Upper lobe of left lung (tissue), 6 donors: ENCODE measurements around the gene SYK. TPM values are rescaled to one million over a fixed set of nuclear protein-coding genes. Genes with fewer than 3 reads are reported as not detected.

Experiments used
- ATAC-seq, 2 donors: fragments of 200-7000 bp; cut with Tn5 transposase; one replicate each; pipeline ENCODE4 v1.9.1; 2022; ENCODE audit warnings: mild to moderate bottlenecking in 2 of 2, moderate library complexity in 2 of 2; ENCODE audit not compliant: low FRiP score in 2 of 2
- DNase-seq, 2 donors: peaks; one replicate each; pipeline ENCODE4 v3.0.0-alpha.2; 2019 to 2020
- H3K27ac ChIP-seq, 4 donors: fragments of 200-600 bp; sonication (generic); one replicate each; pipeline ENCODE4 v1.5.1; 2016 to 2019
- H3K27me3 ChIP-seq, 4 donors: fragments of 200-600 bp; sonication (generic); one replicate each; pipeline ENCODE4 v1.5.1; 2017 to 2019
- H3K36me3 ChIP-seq, 4 donors: fragments of 200-600 bp; sonication (generic); one replicate each; pipeline ENCODE4 v1.5.1; 2016 to 2019
- H3K4me1 ChIP-seq, 4 donors: fragments of 200-600 bp; sonication (generic); one replicate each; pipeline ENCODE4 v1.5.1; 2018 to 2019
- H3K4me3 ChIP-seq, 4 donors: fragments of 200-600 bp; sonication (generic); one replicate each; pipeline ENCODE4 v1.5.1; 2017 to 2019; ENCODE audit warnings: mild to moderate bottlenecking in 2 of 4, moderate library complexity in 1 of 4
- H3K9me3 ChIP-seq, 4 donors: fragments of 200-600 bp; sonication (generic); one replicate each; pipeline ENCODE4 v1.5.1; 2018 to 2019
- EP300 ChIP-seq, 4 donors: sonication (generic); formaldehyde crosslinking; IDR thresholded peaks; one replicate each; pipeline ENCODE4 v1.5.1; 2017; ENCODE audit warnings: antibody characterized with exemption in 4 of 4, control low read depth in 2 of 4
- POLR2A ChIP-seq, 4 donors: fragments of 450-650 bp; IDR thresholded peaks; one replicate each; pipeline ENCODE4 v1.5.1; 2016 to 2017; ENCODE audit warnings: antibody characterized with exemption in 4 of 4, mild to moderate bottlenecking in 2 of 4
- POLR2AphosphoS5 ChIP-seq, 2 donors: sonication (generic); formaldehyde crosslinking; IDR thresholded peaks; one replicate each; pipeline ENCODE4 v1.5.1; 2017; ENCODE audit warnings: antibody characterized with exemption in 2 of 2
- WGBS, 2 donors: methylation state at CpG; one replicate each; pipeline ENCODE4 v1.1.5; 2017 to 2018; 5-methylcytosine and 5-hydroxymethylcytosine counted together
- total RNA-seq, 6 donors: library from RNA; depleted of rRNA in 4 of 6; stranded (reverse); fragments of >200 nt in 4 of 6; gene quantifications; one replicate each; pipeline versions ENCODE4 v1.1.0 to v1.2.1, GENCODE V29; 2016 to 2021
- TF ChIP-seq, protein P1 (sequence below), 6 experiments: fragments of 450-650 bp in 4 of 6; fragments of 200-600 bp in 2 of 6; sonication (generic) in 2 of 6; IDR thresholded peaks; one replicate each; pipeline ENCODE4 v1.5.1; 2016 to 2019; ENCODE audit warnings: antibody characterized with exemption in 6 of 6
- donor health status: DM: no; HTN: no; CAD: no; lungs with moderate emphysema.
- donor health status: DM: no; HTN: yes; CAD: no; lungs with severe emphysema.

The SYK gene
- total RNA-seq, 6 donors from 2014 or later: 35.3 to 91.6 (median 47.6) TPM

DNA sequence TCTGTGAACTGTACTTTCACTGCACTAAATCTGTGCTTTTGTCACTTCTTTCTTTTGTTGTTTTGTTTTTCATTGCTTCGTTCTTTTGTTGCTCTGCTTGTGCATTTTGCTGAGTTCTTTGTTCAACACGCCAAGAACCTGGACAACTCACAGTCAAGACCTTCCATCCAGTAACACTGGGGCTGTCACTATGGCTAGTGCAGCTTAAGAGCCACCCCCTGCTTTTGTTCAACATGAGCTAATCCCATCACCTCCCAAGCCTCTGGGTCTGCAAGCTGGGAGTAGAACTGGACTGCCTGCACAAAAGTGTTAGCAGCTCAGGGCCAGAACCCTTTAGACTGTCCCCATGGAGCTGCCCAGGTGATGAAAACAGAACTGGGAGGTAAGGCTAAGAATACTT is 143.7 kb downstream of the SYK start:
- Histone ChIP-seq H3K4me3 (no peak overlapping the region), H3K27me3 (no peaks in the 10 kb centered on the region), H3K27ac (no peak overlapping the region), H3K4me1 (no peaks in the 10 kb centered on the region), H3K36me3 (no peaks in the 10 kb centered on the region), H3K9me3 (no peaks in the 10 kb centered on the region)
- ATAC-seq: no peak
- TF ChIP-seq EP300 (IDR thresholded peaks at IDR 0.05) (no peak), POLR2AphosphoS5 (IDR thresholded peaks at IDR 0.05) (no peak), POLR2A (IDR thresholded peaks at IDR 0.05) (no peak)
- TF ChIP-seq, protein P1, sequence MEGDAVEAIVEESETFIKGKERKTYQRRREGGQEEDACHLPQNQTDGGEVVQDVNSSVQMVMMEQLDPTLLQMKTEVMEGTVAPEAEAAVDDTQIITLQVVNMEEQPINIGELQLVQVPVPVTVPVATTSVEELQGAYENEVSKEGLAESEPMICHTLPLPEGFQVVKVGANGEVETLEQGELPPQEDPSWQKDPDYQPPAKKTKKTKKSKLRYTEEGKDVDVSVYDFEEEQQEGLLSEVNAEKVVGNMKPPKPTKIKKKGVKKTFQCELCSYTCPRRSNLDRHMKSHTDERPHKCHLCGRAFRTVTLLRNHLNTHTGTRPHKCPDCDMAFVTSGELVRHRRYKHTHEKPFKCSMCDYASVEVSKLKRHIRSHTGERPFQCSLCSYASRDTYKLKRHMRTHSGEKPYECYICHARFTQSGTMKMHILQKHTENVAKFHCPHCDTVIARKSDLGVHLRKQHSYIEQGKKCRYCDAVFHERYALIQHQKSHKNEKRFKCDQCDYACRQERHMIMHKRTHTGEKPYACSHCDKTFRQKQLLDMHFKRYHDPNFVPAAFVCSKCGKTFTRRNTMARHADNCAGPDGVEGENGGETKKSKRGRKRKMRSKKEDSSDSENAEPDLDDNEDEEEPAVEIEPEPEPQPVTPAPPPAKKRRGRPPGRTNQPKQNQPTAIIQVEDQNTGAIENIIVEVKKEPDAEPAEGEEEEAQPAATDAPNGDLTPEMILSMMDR (IDR thresholded peaks at IDR 0.05): no peak
- no peak for DNase-seq
- WGBS, 2 donors: 77 to 91% methylated on average over 2 of the region's 2 CpGs

DNA sequence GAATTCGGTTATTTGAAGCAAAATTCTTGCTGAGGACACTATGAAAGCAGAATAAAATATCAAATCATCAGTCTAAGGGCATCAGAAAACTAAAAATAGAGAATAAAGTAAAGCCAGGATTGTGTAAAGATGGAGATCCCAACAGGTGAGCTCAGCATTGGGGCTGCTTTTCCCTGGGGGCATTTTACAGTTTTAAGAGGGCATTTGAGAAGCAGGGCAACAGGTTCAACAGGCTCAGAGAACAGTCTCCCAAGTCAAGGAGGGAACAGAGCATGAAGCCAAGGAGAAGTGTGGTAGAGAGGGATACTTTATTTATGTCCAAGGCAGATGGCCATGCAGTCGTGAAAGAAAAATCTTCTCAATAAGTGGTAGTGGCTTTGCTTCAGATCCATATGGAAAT is 145.4 kb downstream of the SYK start:
- ATAC-seq (no peak), DNase-seq (no peak)
- no peaks in the 10 kb centered on the region for H3K4me1 ChIP-seq
- WGBS, 2 donors: 51 to 65% methylated on average over 2 of the region's 2 CpGs
- no peak overlapping the region for H3K27ac ChIP-seq
- TF ChIP-seq, protein P1 (IDR thresholded peaks at IDR 0.05): no peak
- TF ChIP-seq POLR2AphosphoS5 (IDR thresholded peaks at IDR 0.05) (no peak), EP300 (IDR thresholded peaks at IDR 0.05) (no peak), POLR2A (IDR thresholded peaks at IDR 0.05) (no peak)
- no peaks in the 10 kb centered on the region for H3K27me3 ChIP-seq
- H3K36me3 ChIP-seq: no peaks in the 10 kb centered on the region
- no peak overlapping the region for H3K4me3 ChIP-seq
- no peaks in the 10 kb centered on the region for H3K9me3 ChIP-seq

Other genes starting within 250 kb of the SYK start
- under 1 TPM in 2 of 6 donors, not detected in 4; 0.14 to 0.34 TPM for gene DIRAS2, start 159.0 kb upstream of the SYK start, total RNA-seq